ENCODE measurements around the gene KCNQ1OT1. TPM values are rescaled to one million over a fixed set of nuclear protein-coding genes. Genes with fewer than 3 reads are reported as not detected.

KCNQ1OT1 gene
- total RNA-seq, 1 donor from 2014 or later = 2.8 TPM

DNA sequence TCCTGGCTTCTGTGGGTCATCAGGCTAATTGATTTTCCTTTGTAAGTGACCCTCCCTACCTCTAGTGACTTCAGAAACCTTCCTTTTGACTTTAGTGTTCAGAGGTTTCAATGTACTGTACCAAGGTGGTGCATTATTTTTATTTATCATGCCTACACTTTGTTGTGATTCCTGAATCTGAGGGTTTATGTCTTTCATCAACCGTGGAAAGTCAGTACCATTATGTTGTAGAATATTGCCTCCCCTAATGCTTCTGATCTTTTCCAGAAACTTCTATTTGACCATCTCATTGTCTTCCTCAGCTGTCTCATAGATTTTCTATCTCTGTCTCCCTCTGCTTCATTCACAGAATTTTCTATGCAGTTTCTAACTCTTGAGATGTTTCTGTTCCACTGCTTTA is 105.5 kb downstream of the KCNQ1OT1 start:
- no peak for DNase-seq

DNA sequence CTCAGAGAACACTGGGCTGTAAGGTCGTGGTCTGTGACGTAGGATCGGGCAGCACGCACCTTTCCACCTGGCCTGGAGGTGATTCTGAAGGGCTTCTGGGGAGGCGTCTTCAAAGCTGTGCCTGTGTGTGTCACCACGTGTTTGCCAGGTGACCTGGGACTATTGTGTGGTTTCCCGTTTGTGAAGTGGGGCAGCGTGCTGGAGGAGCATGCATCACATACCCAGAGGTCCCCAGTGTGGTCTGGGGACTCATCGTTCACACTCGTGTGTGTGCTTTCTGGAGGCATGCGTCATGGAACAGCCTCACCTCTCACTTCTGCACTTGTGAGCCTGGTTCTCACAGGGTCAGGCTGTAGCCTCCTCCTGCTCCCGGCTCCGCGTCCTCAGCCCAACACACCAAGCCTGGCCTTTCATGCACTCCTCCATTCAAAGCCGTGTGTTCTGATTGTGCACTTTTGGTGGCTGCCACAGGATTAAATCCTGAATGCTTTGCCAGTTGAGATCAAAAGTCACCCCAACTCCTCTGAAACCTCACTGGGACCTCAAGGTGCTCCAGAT is 106.3 kb downstream of the KCNQ1OT1 start:
- DNase-seq = no peak

DNA sequence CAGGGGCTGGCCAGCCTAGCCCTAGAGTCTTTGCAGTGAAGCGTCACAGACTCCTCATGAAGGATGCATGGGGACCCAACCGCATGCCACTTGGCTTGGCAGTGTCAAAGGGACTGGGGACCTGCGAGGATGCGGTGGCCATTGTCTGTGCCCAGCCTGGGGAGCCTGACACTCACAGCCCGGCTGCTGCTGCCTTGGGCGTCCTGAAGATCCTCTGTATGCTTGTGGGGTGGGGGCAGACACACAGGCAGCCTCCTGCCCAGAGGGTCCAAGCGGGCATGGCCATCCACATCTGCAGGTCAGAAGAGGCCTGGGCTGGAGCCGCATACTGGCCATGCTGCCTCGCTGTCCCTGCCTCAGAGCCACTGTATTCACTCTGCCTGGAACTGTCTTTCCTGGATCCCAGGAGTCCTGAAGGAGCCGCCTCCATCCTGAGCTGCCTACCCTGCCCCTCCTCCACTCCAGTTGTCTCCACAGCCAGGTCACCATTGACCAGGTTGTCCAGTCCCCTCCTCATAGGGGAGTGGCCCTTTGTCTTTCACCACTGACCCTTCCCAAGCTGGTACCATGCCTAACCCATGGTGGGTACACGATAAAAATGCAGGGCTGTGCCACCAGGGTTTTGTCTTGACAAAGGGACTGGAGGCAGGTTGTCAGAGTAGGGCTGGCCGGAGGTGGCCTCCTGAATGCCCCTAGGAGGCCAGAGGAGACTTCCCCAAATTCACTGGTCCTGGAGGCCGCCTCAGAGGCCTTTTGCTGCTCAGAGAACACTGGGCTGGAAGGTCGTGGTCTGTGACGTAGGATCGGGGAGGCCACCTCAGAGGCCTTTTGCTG is 107.0 kb downstream of the KCNQ1OT1 start:
- DNase-seq = no peak

DNA sequence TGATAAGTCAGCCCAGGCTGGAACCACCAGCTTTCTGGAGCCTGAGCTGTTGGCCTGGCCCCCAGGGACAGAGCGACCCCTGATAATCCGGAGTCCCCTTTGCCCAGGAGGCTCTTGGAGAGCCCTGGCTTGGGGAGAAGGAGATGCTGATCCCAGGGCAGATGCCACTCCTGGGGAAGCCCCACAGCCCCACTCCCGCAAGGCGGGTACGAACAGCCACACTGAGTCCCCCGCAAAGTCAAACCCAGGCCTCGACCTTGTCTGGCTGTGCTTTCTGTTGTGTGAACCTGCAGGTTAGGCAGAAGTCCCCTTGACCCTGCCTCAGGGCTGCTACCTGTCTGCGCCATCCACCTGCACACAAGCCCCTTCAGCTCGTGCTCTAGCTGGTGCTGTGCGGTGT is 108.0 kb downstream of the KCNQ1OT1 start:
- DNase-seq = no peak

DNA sequence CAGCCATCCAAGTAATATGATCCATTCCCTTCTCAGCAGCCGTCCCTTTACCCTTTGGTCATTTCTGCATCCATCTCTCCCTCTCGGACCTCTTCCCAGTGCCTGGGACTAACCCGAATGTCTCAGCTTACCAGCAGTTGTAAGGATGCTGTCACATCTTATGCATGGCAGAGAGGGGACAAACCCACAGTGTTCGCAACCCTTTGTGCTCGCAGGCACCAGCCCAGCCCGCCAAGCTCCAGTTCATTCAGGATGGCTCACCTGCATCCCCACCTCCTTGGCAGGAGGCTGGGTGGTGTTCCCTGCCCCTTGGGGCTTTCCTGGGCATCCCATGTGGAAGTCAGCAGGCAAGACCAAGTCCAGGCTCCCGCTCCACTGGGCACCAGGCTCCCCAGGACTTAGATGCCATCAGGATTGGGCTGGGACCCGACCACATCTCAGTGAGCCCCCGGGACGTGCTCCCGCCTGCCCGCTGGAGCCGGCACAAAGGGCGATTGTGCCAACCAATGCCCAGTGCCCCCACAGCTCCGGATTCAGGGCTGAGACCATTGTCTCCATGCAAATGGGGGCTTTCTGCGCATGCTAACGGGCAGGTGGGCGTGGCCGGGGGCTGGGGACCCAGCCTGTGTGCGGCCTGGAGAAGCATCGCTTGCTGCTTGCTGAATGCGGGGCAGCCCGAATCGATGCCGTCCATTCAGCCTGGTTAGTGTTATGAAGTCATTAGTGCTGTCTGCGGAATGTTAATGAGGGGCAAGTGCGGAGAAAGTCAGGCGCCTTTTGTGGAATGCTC is 108.6 kb downstream of the KCNQ1OT1 start:
- peak; percentile 51 for DNase-seq

DNA sequence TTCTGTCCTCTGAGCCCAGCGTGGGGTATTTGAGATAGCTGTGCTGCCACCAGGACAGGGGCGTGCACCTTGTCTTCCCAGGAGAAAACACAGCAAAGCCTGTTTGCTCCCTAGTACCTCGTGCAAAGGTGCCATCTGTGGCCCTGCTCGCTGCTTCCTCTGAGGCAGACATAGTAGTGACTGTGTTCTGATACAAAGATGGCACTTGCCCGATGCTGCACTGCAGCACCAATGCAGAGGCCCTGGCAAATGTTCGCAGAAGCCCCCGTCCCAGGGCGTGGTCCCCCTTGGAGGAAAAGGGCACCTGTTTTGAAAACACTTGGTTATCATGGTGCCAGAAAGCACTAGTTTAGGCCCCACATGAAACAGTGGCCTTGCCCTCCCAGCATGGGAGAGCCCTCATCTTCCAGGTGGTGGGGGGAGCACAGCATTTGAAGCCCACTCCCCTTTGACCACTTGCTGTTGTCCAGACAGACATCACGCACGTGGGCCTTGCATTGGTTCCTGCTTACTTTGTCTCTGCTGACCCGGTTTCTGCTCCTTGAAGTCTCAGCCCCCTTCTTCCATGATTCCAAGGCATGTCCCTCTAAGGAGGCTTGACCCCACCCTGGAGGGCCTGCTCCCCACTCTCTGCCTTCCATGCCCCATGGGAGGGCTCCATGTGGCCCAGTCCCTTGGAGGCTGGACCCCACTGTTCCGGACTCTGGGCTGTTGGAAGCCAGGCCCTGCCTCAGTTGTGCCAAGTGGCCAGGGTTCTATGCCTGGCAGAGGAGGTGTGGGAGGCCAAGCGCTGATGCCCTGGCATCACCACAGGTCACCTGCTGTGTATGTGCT is 109.4 kb downstream of the KCNQ1OT1 start:
- DNase-seq = no peak

DNA sequence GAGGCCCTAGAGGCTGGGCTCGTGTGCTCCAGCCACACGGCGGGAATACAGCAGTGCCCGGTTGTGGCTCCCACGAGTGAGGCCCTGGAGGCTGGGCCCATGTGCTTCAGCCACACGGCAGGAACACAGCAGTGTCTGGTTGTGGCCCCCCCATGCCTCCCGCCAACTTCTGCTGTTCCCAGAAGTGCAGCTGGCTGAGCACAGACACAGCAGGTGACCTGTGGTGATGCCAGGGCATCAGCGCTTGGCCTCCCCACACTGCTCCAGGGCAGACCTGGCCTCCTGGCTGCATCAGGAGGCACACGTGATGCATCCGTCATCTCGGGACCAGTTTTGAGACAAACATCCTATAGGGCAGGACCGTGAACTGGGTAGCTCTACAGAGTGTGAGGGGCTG is 110.3 kb downstream of the KCNQ1OT1 start:
- DNase-seq = no peak

DNA sequence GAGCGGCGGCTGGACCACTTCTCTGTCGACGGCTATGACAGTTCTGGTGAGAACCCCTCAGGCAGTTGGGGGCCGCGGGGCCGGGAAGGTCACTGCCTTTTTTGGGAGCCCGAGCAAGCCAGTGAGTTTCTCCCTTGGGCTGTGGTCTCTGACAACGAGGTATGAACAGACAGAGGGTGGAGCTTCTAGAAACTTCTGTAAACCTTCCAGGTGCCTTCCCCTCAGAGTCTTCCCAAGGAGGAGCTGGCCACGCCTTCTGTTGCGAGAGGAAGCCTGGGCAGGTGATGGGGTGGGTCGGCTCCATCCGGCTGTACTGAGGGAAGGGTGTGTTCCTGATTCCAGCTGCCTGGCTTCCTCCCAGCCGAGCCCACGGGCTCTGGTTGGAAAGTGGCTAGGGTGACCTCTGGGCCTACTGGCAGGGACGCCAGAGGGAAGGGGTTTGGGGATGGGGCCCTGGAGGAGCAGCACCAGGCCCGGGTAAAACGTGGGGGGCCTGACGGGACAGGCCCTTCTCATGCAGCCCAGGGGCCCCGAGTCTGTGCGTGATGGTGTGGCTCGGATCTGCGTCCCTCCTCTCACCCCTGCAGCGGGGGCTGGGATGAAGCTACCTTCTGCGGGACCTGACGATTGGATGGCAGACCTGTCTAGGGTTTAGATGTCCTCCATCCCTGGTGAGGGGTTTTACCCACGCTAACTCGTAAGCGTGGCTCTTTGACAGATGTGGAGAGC is 110.8 kb downstream of the KCNQ1OT1 start:
- no peak for DNase-seq

DNA sequence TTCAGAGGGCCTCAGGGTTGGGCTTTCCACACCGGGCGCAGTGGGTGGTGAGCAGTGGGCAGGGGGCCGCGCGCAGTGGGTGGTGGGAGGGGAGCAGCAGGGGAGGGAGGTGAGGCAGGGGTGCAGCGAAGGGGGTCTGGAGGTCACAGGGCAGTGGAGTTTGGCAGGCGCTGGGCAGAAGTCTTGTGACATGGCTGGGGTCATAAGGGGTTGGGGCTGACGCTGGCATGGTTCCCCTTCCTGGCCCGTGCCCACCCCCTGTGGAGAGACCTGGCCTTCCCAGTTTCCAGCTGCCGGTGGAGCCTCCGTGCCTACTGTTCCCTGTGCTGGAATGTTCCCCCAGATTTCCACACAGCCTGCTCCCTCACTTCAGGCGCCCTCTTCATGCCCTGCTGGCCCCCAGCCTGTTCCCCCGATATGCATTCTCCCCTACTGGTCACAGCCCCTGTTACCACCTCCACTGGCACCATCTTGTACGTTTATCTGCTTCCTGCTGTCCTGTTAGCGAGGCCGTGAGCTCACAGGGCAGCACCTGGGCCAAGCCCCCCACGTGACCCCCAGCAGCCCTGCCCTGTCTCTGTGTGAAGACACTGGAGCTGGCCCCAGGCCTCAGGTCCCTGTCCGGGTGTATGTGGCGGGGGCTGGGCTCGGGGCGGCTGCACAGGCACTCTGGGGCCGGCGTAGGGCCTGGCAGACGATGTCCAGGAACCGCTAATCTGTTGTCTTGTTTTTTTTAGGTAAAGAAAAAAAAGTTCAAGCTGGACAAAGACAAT is 111.6 kb downstream of the KCNQ1OT1 start:
- no peak for DNase-seq

DNA sequence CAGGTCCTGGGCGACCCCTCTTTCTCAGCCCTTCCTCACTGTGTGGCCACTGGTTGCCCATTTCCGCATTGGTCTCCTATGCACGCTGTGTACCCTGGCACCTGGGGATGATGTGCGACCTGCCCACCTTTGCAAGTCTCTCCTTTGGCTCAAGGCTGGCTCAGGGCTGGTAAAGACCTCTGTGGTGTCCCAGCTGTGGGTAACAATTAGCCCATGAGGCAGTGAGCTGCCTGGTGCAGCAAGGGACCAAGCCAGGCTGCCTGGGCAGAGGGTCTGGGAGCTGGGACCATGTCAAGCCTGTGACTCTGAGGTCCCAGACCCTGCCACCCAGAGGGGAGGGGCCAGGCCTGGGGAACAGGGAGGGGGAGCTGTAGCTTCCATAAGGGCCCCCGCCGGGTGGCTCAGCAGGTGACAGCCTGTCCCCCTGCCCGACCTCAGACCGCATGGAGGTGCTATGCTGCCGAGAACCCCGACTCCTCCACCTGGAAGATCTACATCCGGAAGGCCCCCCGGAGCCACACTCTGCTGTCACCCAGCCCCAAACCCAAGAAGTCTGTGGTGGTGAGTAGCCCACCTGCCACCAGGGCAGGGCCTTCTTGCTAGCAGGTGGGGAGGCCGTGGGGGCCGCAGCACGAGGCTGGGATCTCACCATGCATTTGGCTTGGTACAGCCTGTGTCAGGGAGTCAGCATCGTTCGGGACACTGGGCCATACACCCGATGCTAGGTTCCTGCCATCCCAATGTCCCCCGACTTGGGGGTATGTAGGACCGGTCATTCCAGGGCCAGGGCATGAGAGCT is 112.5 kb downstream of the KCNQ1OT1 start:
- DNase-seq = no peak

DNA sequence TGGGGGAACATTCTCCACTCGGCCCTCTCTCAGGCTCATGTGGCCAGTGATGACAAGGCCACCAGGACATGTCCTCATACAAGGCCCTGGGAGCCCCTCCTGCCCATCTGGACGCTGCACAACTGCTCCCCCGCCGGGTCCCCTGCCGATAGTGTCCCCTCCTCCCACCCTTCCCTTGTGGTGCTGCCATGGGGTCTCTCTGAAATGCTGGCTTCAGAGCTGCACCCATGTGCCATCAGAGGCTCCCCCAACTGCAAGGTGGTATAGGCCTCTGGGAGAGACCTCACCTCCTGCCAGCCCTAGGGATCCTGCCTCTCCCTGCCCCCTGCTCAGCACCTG is 113.0 kb downstream of the KCNQ1OT1 start:
- no peak for DNase-seq

DNA sequence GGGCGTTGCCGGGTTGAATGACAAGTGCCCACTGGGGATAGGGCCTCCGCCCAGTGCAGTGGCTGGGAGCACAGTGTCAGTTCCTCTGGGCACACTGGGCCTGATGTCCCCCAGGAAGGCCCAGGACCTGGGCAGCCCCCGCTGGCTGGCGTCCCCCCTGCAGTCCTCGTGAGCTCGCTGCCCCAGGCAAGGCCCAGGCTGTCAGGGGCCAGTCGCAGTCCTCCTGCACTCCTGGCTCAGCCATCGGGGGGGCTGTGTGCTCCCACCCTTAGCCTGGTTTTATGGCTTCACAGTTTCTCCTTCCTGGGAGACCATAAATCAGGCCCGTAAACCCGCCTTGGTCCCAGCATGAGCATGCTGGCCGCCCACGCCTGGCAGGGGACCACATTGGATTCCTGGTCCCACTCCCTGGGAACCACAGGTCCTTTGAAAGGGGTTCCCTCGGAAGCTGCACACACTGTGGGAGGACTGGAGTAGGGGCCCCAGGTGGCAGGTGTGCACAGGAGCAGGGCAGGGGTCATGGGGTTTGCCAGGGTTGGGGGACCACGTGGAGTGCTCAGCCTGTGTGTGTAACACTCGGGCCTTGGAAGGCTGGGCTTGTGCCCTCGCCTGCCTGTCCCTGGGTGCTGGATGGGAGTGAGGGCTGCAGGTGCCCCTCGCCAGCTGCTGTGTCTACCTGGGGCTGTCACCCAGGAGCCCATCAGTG is 113.6 kb downstream of the KCNQ1OT1 start:
- no peak for DNase-seq

DNA sequence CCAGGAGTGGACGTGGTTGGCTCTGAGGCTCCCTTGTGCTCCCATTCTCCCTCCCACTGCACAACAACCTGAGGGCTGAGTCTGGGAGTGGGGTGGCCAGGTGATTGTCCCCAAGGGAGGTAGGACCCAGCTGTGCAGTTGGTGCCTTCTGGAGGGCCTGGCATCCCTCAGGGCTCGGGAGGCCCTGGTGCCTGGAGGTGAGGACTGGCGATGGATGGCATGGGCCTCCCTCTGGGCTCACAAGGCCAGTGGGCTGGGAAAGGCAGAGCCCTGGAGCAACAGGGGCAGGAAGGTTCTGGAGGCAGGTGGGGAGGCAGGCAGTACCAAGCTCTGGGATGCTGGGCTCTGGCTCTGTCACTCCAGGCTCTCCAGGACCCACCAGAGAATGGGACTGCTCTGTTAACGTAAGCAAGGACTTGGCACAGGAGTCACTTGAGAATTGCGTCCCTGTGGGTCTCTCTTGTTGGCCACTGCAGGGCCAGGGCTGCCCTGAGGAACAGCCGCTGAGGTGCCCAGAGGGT is 114.2 kb downstream of the KCNQ1OT1 start:
- no peak for DNase-seq

DNA sequence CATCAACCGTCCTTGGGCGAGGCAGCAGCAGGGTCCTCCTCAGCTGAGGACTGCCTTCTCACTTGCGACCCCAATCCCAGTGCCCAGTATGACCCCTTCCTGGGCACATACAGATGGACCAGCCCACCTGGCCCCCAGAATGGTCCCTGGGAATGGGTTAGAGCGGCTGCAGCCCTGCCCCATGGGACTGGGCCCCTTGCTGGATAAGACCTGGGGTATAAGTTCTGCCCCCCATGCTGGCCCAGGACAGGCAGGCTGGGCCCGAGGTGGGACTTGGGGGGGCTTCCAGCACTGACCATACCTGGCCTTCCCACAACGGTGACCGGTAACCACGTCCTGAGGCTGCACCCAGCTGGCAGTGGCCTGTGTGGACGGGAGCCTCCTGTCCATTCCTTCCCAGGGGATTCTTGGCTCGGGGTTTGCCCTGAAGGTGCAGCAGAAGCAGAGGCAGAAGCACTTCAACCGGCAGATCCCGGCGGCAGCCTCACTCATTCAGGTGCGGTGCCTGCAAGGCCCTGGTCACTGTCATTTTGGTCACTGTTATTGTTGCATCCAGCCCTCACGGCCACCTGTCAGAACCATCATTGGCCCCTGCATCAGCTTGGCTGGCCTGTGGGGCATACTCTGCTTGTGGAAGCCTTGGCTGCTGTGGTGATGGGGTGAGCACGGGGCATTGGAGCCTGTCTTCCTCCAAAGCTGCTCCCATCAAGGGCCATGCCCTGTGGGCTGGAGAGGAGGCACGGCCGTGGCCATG is 114.8 kb downstream of the KCNQ1OT1 start:
- no peak for DNase-seq

DNA sequence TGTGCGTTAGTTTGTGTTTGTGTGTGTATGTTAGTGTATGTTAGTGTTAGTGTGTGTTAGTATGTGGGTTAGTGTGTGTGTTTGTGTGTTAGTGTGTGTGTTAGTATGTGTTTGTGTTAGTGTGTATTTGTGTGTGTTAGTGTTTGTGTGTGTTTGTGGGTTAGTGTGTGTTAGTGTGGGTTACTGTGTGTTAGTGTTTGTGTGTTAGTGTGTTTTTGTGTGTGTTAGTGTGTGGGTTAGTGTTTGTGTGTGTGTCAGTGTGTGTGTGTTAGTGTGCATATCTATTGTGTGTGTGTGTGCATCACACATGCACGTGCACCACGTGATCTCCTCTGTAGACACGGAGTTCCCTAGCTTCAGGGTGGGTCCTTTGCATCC is 115.4 kb downstream of the KCNQ1OT1 start:
- no peak for DNase-seq

DNA sequence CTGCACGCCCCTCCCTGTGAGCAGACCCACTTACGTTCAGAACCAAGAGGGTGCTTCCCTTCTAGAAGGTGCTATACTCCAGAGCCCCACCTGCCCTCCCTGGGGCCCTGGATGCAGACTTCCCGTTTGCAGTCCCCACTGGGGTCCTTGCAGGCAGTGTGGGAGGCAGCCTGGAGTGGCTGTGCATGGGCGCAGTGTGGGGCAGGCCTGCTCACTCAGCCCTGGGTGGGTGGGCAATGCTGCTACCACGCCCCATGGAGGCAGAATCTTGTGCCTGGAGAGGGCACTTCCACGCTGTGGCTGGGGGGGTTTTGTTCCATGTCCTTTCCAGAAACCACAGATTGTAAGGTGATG is 116.2 kb downstream of the KCNQ1OT1 start:
- no peak for DNase-seq

DNA sequence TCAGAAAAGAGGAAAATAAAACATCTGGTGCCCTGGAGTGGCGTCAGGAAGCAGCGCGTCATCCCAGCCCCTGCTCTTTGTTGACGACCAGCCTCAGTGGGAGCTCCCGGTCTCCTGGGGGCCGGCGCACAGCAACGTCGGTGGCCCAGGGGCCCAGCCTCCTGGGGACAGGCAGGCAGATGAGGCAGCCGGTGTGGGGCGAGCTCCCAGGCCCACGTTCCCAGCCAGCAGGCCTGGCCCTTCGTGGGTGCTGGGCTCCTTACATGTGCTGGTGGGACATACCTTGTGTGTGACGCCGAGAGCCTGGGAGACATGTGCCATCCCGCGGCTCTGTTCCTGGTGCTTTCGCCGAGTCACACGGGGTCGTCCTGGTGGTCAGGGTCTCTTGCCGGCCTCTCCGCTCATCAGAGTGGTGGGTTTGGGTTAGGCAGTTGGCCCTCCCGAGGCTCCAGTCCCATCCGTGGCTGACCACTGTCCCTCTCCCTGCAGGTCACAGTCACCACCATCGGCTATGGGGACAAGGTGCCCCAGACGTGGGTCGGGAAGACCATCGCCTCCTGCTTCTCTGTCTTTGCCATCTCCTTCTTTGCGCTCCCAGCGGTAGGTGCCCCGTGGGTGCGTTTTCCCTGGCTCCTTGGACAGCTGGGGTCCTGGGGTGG is 116.7 kb downstream of the KCNQ1OT1 start:
- DNase-seq = no peak

DNA sequence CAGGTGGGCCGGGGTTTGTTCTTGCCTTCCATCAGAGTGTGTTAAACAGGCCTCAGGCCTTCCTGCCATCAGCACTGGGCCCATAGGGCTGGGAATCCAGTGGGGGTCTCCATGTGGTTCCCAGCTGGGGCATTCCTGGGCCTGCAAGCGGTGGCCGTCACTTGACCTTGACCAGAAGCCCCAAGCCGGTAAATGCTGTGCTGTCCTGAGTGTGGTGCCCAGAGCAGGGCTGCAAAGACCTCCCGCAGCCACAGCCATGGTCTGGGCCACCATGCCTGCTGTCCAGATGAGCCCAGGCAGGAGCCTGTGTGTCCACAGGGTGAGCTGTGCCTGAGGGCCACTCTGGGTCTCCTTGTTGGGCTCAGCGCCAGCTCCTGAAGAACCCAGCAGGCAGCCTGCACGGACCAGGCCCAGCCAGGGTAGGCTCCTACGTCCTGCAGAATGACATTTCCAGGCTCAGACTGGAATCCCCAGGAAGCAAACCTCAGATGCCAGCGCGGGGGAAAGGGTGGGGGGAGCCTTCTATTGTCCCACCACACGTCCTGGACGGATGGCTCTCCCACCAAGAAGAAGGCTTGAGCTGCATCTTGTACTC is 117.3 kb downstream of the KCNQ1OT1 start:
- no peak for DNase-seq

Data from occipital lobe (tissue), 2 donors.